ENCODE data around the gene PPT1.
A peak's percentile ranks its signal among the peaks of the same experiment; 100 is the strongest.

- TF ChIP-seq CTCF (IDR thresholded peaks at IDR 0.05): peak in 1 of 6 experiments; percentile 28
- peak; percentile 91 to 94 for TF ChIP-seq POLR2AphosphoS5 (IDR thresholded peaks at IDR 0.05)
- no peak for TF ChIP-seq EP300 (IDR thresholded peaks at IDR 0.05)
These were observed 57.1 kb downstream of the PPT1 start for GRCh38 chr1:40039757-40040510.
